H54 (cell line): ENCODE measurements around the gene CACNA1C.
"Not testable (repeated sequence)": the region's sequence is repeated elsewhere in the genome, so short reads cannot be mapped to it uniquely, and the experiment has no call there.

Experiments
- DNase-seq: peaks from one replicate; pipeline ENCODE4 v3.0.0; 2011; ENCODE audit warnings: low spot score, mixed read lengths; ENCODE audit not compliant: insufficient read length
- FAIRE-seq: peaks from 3 replicates; lab custom pipeline; 2011; peaks lifted over from hg19 to GRCh38; lab: Jason Lieb, UNC
- POLR2A ChIP-seq: IDR thresholded peaks from 2 replicates; pipeline ENCODE4 v1.6.1; 2011; ENCODE audit warnings: low read depth, mild to moderate bottlenecking, low read length

Gene CACNA1C

GRCh38 chr12:2251526-2252209 lies 198.9 kb downstream of the CACNA1C start:
- no peak for TF ChIP-seq POLR2A
- DNase-seq (no peak), FAIRE-seq (no peak)

GRCh38 chr12:2255311-2255710 lies 202.5 kb downstream of the CACNA1C start:
- TF ChIP-seq POLR2A, result no peak
- FAIRE-seq (no peak), DNase-seq (no peak)

DNA sequence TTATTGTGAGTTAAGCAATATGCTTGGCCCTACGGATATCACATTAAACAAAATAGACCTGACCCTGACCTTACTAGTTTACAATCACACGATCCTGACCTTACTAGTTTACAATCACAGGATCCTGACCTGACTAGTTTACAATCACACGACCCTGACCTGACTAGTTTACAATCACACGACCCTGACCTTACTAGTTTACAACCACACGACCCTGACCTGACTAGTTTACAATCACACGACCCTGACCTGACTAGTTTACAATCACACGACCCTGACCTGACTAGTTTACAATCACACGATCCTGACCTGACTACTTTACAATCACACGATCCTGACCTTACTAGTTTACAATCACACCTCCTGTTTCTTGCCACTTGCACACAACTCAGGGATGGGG lies 202.9 kb downstream of the CACNA1C start:
- FAIRE-seq, result peak; percentile 97
- DNase-seq, result not testable (repeated sequence)

GRCh38 chr12:2256453-2256852 lies 203.7 kb downstream of the CACNA1C start:
- TF ChIP-seq POLR2A, result no peak
- DNase-seq (no peak), FAIRE-seq (no peak)

GRCh38 chr12:2256915-2257314 lies 204.1 kb downstream of the CACNA1C start:
- TF ChIP-seq POLR2A, result no peak
- FAIRE-seq, result no peak
- DNase-seq, result no peak

GRCh38 chr12:2258025-2258424 lies 205.2 kb downstream of the CACNA1C start:
- FAIRE-seq, result no peak
- no peak for TF ChIP-seq POLR2A
- no peak for DNase-seq

- no peak for DNase-seq
- FAIRE-seq, result no peak
- no peak for TF ChIP-seq POLR2A
Measured at GRCh38 chr12:2259369-2259768, 206.6 kb downstream of the CACNA1C start.

GRCh38 chr12:2260441-2260840 lies 207.7 kb downstream of the CACNA1C start:
- DNase-seq (no peak), FAIRE-seq (no peak)
- no peak for TF ChIP-seq POLR2A

DNA sequence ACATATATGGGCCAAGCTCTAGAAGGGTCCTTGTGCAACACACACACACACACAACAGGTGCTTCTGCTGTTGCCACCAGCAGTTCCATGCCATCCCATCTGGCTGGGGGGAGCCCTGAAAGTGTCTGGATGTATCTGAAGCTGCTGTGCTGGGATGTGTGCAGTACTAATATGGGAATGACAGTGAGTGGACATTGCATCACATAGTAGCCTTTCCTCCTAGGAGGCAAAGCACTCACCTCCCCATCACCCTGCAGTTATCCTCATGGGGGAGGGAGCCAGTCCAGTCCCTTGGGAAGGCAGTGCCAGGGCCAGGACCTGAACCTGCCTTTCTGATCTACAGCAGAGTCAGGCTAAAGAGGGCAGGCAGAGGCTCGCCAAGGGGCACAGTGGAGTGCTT lies 208.9 kb downstream of the CACNA1C start:
- no peak for TF ChIP-seq POLR2A
- DNase-seq, result no peak
- FAIRE-seq, result no peak

DNA sequence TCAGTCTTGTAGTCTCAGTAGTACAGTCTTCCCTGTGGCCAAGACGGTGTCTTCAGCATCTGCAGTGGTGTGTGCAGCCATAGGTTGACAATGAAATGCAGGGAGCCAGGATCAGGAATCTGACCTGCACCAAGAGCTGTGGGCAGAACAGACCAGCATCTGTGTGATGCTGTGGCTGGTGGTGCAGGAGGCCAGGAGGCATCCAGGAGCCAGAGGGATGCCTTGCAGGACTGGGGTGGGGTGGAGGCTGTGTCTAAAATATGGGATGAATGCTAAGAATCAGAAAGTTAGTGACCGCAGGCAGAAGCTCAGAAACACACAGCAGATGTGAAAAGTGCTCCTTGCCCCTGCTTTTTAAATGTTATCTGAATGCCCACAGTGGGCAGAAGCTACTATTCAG lies 209.7 kb downstream of the CACNA1C start:
- DNase-seq, result no peak
- TF ChIP-seq POLR2A, result no peak
- no peak for FAIRE-seq

DNA sequence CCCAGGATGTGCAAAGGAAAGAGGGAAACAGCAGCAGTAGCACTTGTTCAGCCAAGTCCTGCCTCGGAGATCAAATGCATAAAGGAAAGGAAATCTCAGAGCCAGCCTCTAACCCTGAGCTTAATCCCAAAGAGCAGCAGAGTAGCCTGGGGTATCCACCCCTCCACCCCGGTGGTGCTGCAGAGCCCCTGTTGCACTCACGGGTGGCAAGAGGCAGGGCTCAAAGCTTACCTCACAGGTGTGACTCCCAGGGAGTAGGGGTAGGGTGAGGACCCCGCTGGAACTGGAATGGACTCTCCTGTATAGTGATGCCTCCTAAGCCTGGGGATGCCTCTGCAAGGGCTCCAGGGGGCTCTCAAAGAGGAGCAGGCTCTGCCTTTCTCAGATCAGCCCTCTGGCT lies 211.1 kb downstream of the CACNA1C start:
- FAIRE-seq, result no peak
- DNase-seq, result no peak
- TF ChIP-seq POLR2A, result no peak

GRCh38 chr12:2264651-2265232 lies 212.0 kb downstream of the CACNA1C start:
- FAIRE-seq, result no peak
- DNase-seq, result peak; percentile 81

GRCh38 chr12:2265461-2266167 lies 212.8 kb downstream of the CACNA1C start:
- TF ChIP-seq POLR2A, result no peak
- DNase-seq (no peak), FAIRE-seq (no peak)

More at GRCh38 chr12:2264651-2265232, 212.0 kb downstream of the CACNA1C start:
- TF ChIP-seq POLR2A, result no peak
